ENCODE data around the gene TMEM123.

TMEM123 gene

GRCh38 chr11:102385085-102386007 is 67.2 kb downstream of the TMEM123 start:
- TF ChIP-seq, protein P1, sequence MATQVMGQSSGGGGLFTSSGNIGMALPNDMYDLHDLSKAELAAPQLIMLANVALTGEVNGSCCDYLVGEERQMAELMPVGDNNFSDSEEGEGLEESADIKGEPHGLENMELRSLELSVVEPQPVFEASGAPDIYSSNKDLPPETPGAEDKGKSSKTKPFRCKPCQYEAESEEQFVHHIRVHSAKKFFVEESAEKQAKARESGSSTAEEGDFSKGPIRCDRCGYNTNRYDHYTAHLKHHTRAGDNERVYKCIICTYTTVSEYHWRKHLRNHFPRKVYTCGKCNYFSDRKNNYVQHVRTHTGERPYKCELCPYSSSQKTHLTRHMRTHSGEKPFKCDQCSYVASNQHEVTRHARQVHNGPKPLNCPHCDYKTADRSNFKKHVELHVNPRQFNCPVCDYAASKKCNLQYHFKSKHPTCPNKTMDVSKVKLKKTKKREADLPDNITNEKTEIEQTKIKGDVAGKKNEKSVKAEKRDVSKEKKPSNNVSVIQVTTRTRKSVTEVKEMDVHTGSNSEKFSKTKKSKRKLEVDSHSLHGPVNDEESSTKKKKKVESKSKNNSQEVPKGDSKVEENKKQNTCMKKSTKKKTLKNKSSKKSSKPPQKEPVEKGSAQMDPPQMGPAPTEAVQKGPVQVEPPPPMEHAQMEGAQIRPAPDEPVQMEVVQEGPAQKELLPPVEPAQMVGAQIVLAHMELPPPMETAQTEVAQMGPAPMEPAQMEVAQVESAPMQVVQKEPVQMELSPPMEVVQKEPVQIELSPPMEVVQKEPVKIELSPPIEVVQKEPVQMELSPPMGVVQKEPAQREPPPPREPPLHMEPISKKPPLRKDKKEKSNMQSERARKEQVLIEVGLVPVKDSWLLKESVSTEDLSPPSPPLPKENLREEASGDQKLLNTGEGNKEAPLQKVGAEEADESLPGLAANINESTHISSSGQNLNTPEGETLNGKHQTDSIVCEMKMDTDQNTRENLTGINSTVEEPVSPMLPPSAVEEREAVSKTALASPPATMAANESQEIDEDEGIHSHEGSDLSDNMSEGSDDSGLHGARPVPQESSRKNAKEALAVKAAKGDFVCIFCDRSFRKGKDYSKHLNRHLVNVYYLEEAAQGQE (IDR thresholded peaks at IDR 0.05; ENCODE audit: insufficient read depth in 1 of 2, low read depth in 2 of 2, low read length in 2 of 2), result no peak
- no peak for TF ChIP-seq SIN3A (IDR thresholded peaks at IDR 0.05; ENCODE audit: borderline replicate concordance, insufficient read depth, low read length)

GRCh38 chr11:102384419-102385079 is 68.0 kb downstream of the TMEM123 start:
- TF ChIP-seq FOXP2 (optimal IDR thresholded peaks at IDR 0.05; ENCODE audit: borderline replicate concordance, extremely low read depth, extremely low read length, insufficient read depth) (no peak), SIN3A (IDR thresholded peaks at IDR 0.05; ENCODE audit: borderline replicate concordance, insufficient read depth, low read length) (no peak)

- no peak for TF ChIP-seq SIN3A (IDR thresholded peaks at IDR 0.05; ENCODE audit: borderline replicate concordance, insufficient read depth, low read length)
- TF ChIP-seq TAF1 (IDR thresholded peaks at IDR 0.05; ENCODE audit: borderline replicate concordance, insufficient read depth, low read length), result no peak
- TF ChIP-seq, protein P1 (IDR thresholded peaks at IDR 0.05; ENCODE audit: insufficient read depth in 1 of 2, low read depth in 2 of 2, low read length in 2 of 2), result no peak
- TF ChIP-seq POLR2AphosphoS5 (IDR thresholded peaks at IDR 0.05; ENCODE audit: low read depth, low read length), result no peak
- no peak for TF ChIP-seq FOXP2 (optimal IDR thresholded peaks at IDR 0.05; ENCODE audit: borderline replicate concordance, extremely low read depth, extremely low read length, insufficient read depth)
These were observed 68.7 kb downstream of the TMEM123 start for GRCh38 chr11:102383839-102384238.

DNA sequence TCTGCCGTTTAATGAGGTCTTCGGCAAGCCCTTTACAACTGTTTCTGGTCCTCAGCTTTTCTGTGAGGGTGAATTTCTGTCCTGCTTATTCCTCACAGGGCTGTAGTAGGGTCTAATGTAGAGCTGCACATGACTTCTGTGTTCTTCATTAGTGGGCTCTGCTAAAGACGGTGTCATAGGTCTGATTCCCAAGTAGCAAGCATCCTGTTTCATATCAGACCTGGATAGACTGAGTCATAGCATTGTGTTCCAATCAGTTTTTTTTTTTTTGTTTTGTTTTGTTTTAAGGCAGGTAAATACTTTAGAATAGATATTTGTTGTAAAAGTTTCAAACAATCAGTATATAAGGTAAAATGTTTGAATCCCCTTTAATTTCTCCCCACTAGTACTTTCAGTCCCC is 70.2 kb downstream of the TMEM123 start:
- TF ChIP-seq SIN3A (IDR thresholded peaks at IDR 0.05; ENCODE audit: borderline replicate concordance, insufficient read depth, low read length) (no peak), TAF1 (IDR thresholded peaks at IDR 0.05; ENCODE audit: borderline replicate concordance, insufficient read depth, low read length) (no peak), POLR2AphosphoS5 (IDR thresholded peaks at IDR 0.05; ENCODE audit: low read depth, low read length) (no peak), FOXP2 (optimal IDR thresholded peaks at IDR 0.05; ENCODE audit: borderline replicate concordance, extremely low read depth, extremely low read length, insufficient read depth) (no peak)
- TF ChIP-seq, protein P1 (IDR thresholded peaks at IDR 0.05; ENCODE audit: insufficient read depth in 1 of 2, low read depth in 2 of 2, low read length in 2 of 2), result no peak

GRCh38 chr11:102378818-102379217 is 73.7 kb downstream of the TMEM123 start:
- TF ChIP-seq, protein P1 (IDR thresholded peaks at IDR 0.05; ENCODE audit: insufficient read depth in 1 of 2, low read depth in 2 of 2, low read length in 2 of 2), result no peak
- TF ChIP-seq POLR2AphosphoS5 (IDR thresholded peaks at IDR 0.05; ENCODE audit: low read depth, low read length) (no peak), TAF1 (IDR thresholded peaks at IDR 0.05; ENCODE audit: borderline replicate concordance, insufficient read depth, low read length) (no peak), FOXP2 (optimal IDR thresholded peaks at IDR 0.05; ENCODE audit: borderline replicate concordance, extremely low read depth, extremely low read length, insufficient read depth) (no peak), SIN3A (IDR thresholded peaks at IDR 0.05; ENCODE audit: borderline replicate concordance, insufficient read depth, low read length) (no peak)
